Liver (tissue), 3 donors: ENCODE measurements around the gene BRD1.

Experiments
- JUND ChIP-seq, 2 donors: IDR thresholded peaks; 2 replicates each; pipeline ENCODE4 v1.6.1; 2016; ENCODE audit warnings: antibody characterized with exemption in 2 of 2
- MAX ChIP-seq: IDR thresholded peaks from 2 replicates; pipeline ENCODE4 v1.6.1; 2016; ENCODE audit warnings: antibody characterized with exemption
- RAD21 ChIP-seq, 2 donors: IDR thresholded peaks; 2 replicates each; pipeline ENCODE4 v1.6.1; 2016; ENCODE audit warnings: antibody characterized with exemption in 2 of 2, mild to moderate bottlenecking in 2 of 2
- RXRA ChIP-seq, 2 donors: IDR thresholded peaks; 2 replicates each; pipeline ENCODE4 v1.6.1; 2017 to 2018; ENCODE audit warnings: antibody characterized with exemption in 2 of 2, mild to moderate bottlenecking in 1 of 2
- TAF1 ChIP-seq: conservative IDR thresholded peaks from 2 replicates; pipeline ENCODE4 v1.6.1; 2016; ENCODE audit warnings: antibody characterized with exemption, mild to moderate bottlenecking
- YY1 ChIP-seq: IDR thresholded peaks from 2 replicates; pipeline ENCODE4 v1.6.1; 2016; ENCODE audit warnings: antibody characterized with exemption, mild to moderate bottlenecking
- TF ChIP-seq, protein P1 (sequence below): fragments of 150-350 bp; IDR thresholded peaks from 2 replicates; pipeline ENCODE4 v1.5.1; 2017; ENCODE audit warnings: improper control_type of control experiment, low read depth, low read length; ENCODE audit not compliant: missing input control
- donor health status: healthy.
- donor health status: healthy.

GRCh38 chr22:49786976-49787706 lies 40.5 kb downstream of the BRD1 start:
- TF ChIP-seq MAX (no peak), TAF1 (no peak), YY1 (no peak), RAD21 (IDR thresholded peaks at IDR 0.05) (no peak), RXRA (IDR thresholded peaks at IDR 0.05) (no peak), JUND (IDR thresholded peaks at IDR 0.05) (no peak)
- TF ChIP-seq, protein P1, sequence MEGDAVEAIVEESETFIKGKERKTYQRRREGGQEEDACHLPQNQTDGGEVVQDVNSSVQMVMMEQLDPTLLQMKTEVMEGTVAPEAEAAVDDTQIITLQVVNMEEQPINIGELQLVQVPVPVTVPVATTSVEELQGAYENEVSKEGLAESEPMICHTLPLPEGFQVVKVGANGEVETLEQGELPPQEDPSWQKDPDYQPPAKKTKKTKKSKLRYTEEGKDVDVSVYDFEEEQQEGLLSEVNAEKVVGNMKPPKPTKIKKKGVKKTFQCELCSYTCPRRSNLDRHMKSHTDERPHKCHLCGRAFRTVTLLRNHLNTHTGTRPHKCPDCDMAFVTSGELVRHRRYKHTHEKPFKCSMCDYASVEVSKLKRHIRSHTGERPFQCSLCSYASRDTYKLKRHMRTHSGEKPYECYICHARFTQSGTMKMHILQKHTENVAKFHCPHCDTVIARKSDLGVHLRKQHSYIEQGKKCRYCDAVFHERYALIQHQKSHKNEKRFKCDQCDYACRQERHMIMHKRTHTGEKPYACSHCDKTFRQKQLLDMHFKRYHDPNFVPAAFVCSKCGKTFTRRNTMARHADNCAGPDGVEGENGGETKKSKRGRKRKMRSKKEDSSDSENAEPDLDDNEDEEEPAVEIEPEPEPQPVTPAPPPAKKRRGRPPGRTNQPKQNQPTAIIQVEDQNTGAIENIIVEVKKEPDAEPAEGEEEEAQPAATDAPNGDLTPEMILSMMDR = no peak
